Mucosa of rectum (tissue), 2 donors: ENCODE results near the gene FYN.

Experiments
- H3K27ac ChIP-seq, 2 donors: one replicate each; pipeline ENCODE4 v1.7.0; 2013; ENCODE audit warnings: inconsistent platforms in 2 of 2, low read depth in 2 of 2, low read length in 2 of 2
- H3K27me3 ChIP-seq, 2 donors: one replicate each; pipeline ENCODE4 v1.7.0; 2013; ENCODE audit warnings: low read length in 2 of 2; ENCODE audit not compliant: control insufficient read depth in 2 of 2, insufficient read depth in 2 of 2
- H3K36me3 ChIP-seq, 2 donors: one replicate each; pipeline ENCODE4 v1.7.0; 2013; ENCODE audit warnings: low read length in 2 of 2; ENCODE audit not compliant: control insufficient read depth in 2 of 2, insufficient read depth in 2 of 2
- H3K4me1 ChIP-seq, 2 donors: one replicate each; pipeline ENCODE4 v1.7.0; 2013; ENCODE audit warnings: low read length in 2 of 2, mild to moderate bottlenecking in 1 of 2; ENCODE audit not compliant: control insufficient read depth in 2 of 2, insufficient read depth in 2 of 2
- H3K4me3 ChIP-seq, 2 donors: one replicate each; pipeline ENCODE4 v1.7.0; 2013; ENCODE audit warnings: low read length in 2 of 2
- H3K9ac ChIP-seq, 2 donors: one replicate each; pipeline ENCODE4 v1.7.0; 2013; ENCODE audit warnings: low read length in 2 of 2, low read depth in 1 of 2, mild to moderate bottlenecking in 1 of 2
- H3K9me3 ChIP-seq, 2 donors: one replicate each; pipeline ENCODE4 v1.7.0; 2013; ENCODE audit warnings: low read length in 2 of 2; ENCODE audit not compliant: control insufficient read depth in 2 of 2
- donor health status: healthy.
- donor health status: Normal muscosa, but diverticular disease.

FYN gene

DNA sequence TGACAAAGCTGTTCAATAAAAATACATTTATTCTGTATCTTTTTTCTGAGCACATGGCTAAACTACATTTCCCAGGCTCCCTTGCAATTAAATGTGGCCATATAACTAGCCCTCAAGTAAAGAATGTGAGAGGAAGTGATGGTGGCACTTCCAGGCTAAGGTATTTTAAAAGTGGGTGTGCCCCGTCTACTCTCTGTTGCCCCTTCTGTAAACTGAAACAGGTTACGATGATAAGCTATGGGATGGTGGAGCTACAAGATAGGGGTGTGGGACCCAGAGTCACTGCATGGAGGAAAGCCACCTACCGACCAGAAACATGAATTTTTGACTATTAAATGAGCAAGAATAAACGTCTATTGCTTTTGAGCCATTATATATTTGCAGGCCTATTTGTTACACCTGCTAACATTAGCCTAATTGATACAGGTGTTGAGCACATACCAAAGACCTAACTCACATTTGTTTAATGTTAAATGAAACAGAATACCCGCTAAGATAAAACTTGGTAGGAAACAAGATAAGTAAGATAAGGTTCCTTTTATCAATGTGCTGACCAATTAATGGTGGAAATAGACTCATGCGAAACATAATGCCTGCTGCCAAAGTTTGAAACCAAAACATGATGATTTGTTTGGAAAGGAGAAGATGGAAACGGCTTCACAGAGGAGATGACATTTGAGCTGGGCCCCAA, 3.1 kb downstream of the FYN start:
- Histone ChIP-seq H3K27me3 (peaks cover 14 to 21% of the 10 kb centered on the region in 2 donors), H3K27ac (no peak overlapping the region), H3K4me1 (peaks cover 4 to 10% of the 10 kb centered on the region in 2 donors), H3K9me3 (no peaks in the 10 kb centered on the region), H3K9ac (no peak overlapping the region), H3K36me3 (no peaks in the 10 kb centered on the region), H3K4me3 (peak overlapping the region in 1 of 2 donors; percentile 88)

DNA sequence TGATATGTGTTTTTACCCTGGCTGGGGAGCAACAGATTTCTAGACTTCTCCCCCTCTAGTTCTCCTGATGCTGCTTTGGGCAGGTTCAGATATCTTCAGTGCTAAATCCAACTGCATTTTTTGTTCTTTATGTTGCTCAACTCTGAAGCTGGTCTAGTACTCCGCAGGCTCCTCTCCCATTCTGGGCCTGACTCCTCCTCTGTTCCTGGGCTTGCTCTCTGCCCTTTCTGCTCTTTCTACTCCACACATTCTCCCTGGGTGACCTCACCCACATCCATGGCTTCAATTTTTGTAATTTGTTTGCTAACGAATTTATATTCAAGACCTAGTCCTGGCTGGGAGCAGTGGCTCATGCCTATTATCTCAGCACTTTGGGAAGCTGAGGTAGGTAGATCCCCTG, 6.4 kb downstream of the FYN start:
- Histone ChIP-seq H3K4me1 (peaks cover 0 to 3% of the 10 kb centered on the region in 2 donors), H3K36me3 (no peaks in the 10 kb centered on the region), H3K9ac (no peak overlapping the region), H3K9me3 (no peaks in the 10 kb centered on the region), H3K27me3 (peaks cover 3 to 6% of the 10 kb centered on the region in 2 donors), H3K4me3 (no peak overlapping the region), H3K27ac (no peak overlapping the region)

DNA sequence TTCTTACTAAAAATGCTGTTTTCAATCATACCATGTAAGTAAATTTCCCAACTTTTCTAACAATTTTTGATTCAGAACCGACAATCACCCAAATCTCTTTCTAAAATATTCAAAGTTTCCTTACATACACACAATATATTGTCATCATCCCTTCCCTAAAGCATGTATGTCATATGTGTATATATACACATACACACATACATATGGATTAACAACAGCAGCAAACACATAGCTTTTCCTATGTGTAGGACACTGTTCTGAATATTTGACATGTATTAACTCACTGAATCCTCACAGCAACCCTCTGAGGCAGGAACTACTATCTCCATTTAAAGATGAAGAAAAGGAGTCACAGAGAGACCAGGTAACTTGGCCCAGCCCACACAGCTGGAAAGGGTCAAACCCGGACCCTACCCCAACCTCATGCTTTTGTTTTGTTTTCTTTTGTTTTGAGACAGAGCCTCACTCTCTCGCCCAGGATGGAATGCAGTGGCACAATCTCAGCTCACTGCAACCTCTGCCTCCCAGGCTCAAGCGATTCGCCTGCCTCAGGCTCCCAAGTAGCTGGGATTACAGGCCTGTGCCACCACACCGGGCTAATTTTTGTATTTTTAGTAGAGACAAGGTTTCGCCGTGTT, 7.2 kb downstream of the FYN start:
- H3K9me3 ChIP-seq = no peaks in the 10 kb centered on the region
- peaks cover 3% of the 10 kb centered on the region in 2 donors for H3K27me3 ChIP-seq
- H3K36me3 ChIP-seq = no peaks in the 10 kb centered on the region
- peaks cover 0 to under 1% of the 10 kb centered on the region in 2 donors for H3K4me1 ChIP-seq
- H3K4me3 ChIP-seq = no peak overlapping the region
- H3K27ac ChIP-seq = no peak overlapping the region
- no peak overlapping the region for H3K9ac ChIP-seq

DNA sequence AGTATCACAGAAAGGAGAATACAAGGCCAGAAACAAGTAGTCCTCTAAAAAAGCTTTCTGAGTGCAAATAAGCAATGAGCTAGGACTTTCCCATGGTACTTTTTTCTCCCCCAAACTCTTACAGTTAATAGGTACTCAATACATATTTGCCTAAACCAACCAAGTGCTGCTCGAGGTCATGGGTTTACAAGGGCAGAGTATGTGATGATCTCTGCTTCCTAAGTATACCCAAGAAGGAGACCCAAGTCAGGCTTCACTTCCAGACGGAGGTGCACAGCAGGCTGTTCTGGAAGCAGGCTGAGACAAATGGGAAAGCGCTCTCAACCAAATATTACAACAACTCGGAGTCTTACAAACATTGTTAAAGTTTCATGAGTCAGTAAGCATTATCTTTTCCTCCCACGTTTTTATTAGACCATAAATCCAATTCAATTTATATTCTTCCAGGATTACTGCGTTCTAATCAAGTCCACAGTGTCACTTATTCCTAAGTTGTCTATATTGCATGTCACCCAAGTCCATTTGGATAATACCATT, 8.1 kb downstream of the FYN start:
- Histone ChIP-seq H3K36me3 (no peaks in the 10 kb centered on the region), H3K27me3 (peaks cover 0 to 3% of the 10 kb centered on the region in 2 donors), H3K9ac (no peak overlapping the region), H3K9me3 (no peaks in the 10 kb centered on the region), H3K4me1 (no peaks in the 10 kb centered on the region), H3K4me3 (no peak overlapping the region), H3K27ac (no peak overlapping the region)

DNA sequence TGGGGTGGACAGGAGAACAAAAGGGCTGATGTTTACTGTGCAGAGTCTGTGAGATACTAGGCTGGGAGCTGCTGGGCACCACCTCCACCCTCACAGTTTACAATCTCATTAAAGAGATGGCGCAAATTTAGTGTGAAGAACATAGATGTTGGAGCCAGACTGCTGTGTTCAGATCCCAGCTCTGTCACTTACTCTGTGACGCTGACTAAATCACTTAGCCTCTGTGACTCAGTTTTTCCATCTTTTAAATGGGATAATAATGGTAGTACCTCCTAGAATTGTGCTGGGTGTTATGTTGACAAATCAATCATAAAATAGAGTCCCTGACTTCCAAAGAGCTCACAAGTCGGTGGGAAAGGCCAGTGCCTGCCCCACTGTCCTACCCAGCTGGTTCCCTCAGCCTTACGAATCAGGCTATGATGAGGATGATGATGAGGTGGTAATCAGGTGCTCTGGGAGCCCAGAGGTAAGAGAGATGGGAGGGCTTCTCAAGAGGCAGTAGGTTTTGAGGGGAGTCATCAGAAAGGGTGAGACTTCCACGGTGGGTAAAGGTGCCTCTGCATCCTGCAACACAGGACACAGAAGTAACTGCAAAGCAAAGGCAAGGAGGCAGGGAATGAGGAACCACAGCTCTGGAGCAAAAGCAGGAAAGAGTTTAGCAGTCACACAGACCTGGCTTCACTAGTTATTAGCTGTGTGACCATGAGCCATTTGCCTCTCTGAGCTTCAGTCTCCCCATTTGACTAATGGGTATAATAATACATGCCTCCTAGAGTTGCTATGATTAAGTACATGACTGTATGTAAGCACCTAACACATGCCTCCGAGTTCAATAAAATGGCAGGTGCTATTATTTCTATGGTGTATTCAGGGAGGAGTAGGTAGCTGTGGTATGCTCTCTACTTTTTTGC, 8.9 kb downstream of the FYN start:
- no peaks in the 10 kb centered on the region for H3K4me1 ChIP-seq

DNA sequence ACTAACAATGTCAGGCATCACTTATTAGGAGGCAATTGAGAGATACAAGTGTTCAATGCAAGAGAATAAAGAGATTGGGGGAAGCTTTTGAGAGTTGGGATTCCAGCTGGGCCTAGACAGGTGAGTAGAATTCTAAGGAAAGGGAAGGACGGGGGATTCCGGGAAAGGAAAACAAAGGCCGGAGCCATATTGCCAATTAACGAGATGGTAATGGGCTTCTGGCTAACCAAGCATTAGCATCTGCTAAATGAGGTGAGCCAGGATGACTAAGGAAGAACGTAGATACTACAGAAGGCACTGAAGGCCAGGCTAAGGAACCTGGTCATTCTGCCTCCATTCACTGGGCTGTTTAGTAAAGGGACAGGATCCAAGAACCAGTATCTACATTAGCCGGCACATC, 10.5 kb downstream of the FYN start:
- no peaks in the 10 kb centered on the region for H3K27me3 ChIP-seq
- no peaks in the 10 kb centered on the region for H3K9me3 ChIP-seq
- no peak overlapping the region for H3K27ac ChIP-seq
- H3K4me1 ChIP-seq = peaks cover 0 to 3% of the 10 kb centered on the region in 2 donors
- no peak overlapping the region for H3K4me3 ChIP-seq
- H3K9ac ChIP-seq = no peak overlapping the region
- no peaks in the 10 kb centered on the region for H3K36me3 ChIP-seq

More for the DNA sequence above, 8.9 kb downstream of the FYN start:
- Histone ChIP-seq H3K9me3 (no peaks in the 10 kb centered on the region), H3K4me3 (no peak overlapping the region), H3K27me3 (peaks cover 0 to 3% of the 10 kb centered on the region in 2 donors), H3K9ac (no peak overlapping the region), H3K27ac (no peak overlapping the region), H3K36me3 (no peaks in the 10 kb centered on the region)

DNA sequence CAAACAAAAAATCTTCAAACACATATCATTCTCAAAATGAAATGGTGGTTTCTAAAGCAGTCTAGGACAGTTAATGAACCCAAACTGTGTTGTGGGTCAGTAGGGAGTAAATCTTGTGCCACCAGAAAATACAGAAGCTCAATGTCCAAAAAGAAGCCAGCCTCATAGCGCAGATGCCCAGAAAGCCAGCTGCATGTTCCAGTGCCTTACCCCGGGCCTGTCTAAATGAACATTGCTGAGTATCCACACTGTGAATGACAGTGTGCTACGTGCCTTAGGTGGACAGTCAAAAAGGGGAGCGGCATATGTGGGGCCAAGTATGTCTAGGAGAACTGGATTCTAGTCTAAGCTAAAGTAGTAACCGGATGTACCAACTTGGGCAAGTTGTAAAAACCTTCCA, 10.9 kb downstream of the FYN start:
- H3K27ac ChIP-seq = no peak overlapping the region
- no peaks in the 10 kb centered on the region for H3K36me3 ChIP-seq
- H3K4me3 ChIP-seq = no peak overlapping the region
- H3K4me1 ChIP-seq = peaks cover 0 to 3% of the 10 kb centered on the region in 2 donors
- H3K9me3 ChIP-seq = no peaks in the 10 kb centered on the region
- no peaks in the 10 kb centered on the region for H3K27me3 ChIP-seq
- H3K9ac ChIP-seq = no peak overlapping the region

DNA sequence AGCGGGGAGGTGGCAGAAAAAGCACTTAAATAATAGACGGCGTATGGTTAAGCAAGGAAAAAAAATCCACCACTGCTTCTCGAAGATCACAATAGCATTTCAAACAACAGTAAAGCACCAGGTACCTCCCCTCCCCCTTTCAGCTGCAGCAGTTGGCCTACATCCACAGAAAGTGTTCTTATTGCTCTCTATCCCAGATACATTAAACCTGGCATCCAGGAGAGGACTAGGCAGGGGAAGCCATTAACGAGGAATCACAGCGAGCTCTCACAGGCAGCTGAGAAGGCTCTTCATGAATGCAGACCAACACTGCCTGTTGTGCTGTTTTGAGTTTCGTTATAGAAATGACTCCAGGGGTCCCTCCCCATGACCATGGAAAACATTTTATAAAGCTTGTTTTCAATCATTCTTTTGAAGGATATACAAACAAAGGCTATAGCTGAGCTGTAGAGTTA, 11.8 kb downstream of the FYN start:
- Histone ChIP-seq H3K36me3 (no peaks in the 10 kb centered on the region), H3K9ac (no peak overlapping the region), H3K27ac (no peak overlapping the region), H3K4me1 (peaks cover 0 to 3% of the 10 kb centered on the region in 2 donors), H3K4me3 (no peak overlapping the region), H3K9me3 (no peaks in the 10 kb centered on the region), H3K27me3 (no peaks in the 10 kb centered on the region)

DNA sequence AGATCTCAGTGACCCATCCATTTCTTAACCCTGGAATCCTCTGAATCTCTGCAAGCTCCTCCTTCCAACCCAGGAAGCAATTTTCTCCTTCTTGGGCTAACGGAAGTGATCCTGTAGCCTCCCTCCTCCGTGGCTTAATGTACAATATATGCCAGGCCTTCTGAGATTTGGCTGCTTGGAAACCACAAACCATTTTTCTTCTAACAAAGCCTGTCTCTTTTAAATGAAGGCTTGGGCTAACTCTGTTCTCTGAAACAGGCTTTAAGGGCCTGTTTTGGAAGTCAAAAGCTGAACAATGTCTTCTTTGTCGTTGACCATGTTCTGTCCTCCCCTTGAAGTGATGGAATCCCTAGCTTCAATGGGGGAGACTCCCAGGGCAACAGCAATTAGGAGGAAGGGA, 14.9 kb downstream of the FYN start:
- Histone ChIP-seq H3K9ac (no peak overlapping the region), H3K27ac (no peak overlapping the region), H3K4me1 (peaks cover 0 to 3% of the 10 kb centered on the region in 2 donors)

More for the DNA sequence above, 14.9 kb downstream of the FYN start:
- Histone ChIP-seq H3K9me3 (no peaks in the 10 kb centered on the region), H3K4me3 (no peak overlapping the region), H3K36me3 (no peaks in the 10 kb centered on the region), H3K27me3 (no peaks in the 10 kb centered on the region)
